IgD-negative memory B cell (primary cell): ENCODE measurements around the gene TRAF7. TPM values are rescaled to one million over a fixed set of nuclear protein-coding genes. Genes with fewer than 3 reads are reported as not detected.

Experiments used
- H3K27ac Mint-ChIP-seq, 3 donors: one replicate each; pipeline ENCODE4 v1.8.0; 2020 to 2022; ENCODE audit warnings: mild to moderate bottlenecking in 3 of 3, mixed read lengths in 3 of 3, moderate library complexity in 1 of 3
- H3K27me3 Mint-ChIP-seq: one replicate; pipeline ENCODE4 v1.8.0; 2021; ENCODE audit warnings: mixed read lengths
- H3K36me3 Mint-ChIP-seq: one replicate; pipeline ENCODE4 v1.8.0; 2020; ENCODE audit warnings: mild to moderate bottlenecking, mixed read lengths
- H3K4me1 Mint-ChIP-seq, 3 donors: one replicate each; pipeline ENCODE4 v1.8.0; 2020 to 2022; ENCODE audit warnings: mixed read lengths in 3 of 3, mild to moderate bottlenecking in 1 of 3
- H3K4me3 Mint-ChIP-seq, 4 donors: one replicate each; pipeline ENCODE4 v1.8.0; 2020 to 2022; ENCODE audit warnings: mild to moderate bottlenecking in 4 of 4, mixed read lengths in 4 of 4, moderate library complexity in 3 of 4
- H3K9me3 Mint-ChIP-seq, 3 donors: one replicate each; pipeline ENCODE4 v1.8.0; 2020 to 2021; ENCODE audit warnings: mixed read lengths in 3 of 3, mild to moderate bottlenecking in 1 of 3
- polyA plus RNA-seq: library from polyadenylated mRNA; unstranded; fragments of 300-500 nt; fragmentation: Illumina TruSeq; gene quantifications from one replicate; pipeline ENCODE4 v1.2.3, GENCODE V29; 2021

Gene TRAF7
- polyA plus RNA-seq, 1 donor from 2014 or later, result 7.0 TPM

GRCh38 chr16:2150418-2151187, 5.0 kb upstream of the TRAF7 start:
- H3K36me3 Mint-ChIP-seq, result peaks cover 2% of the 10 kb centered on the region
- no peaks in the 10 kb centered on the region for H3K27me3 Mint-ChIP-seq
- H3K27ac Mint-ChIP-seq, result peak overlapping the region in 1 of 3 donors; percentile 36
- no peaks in the 10 kb centered on the region for H3K9me3 Mint-ChIP-seq
- H3K4me3 Mint-ChIP-seq, result peak overlapping the region in 3 of 4 donors; percentile 27 to 85 (median 70)
- peaks cover 13 to 32% (median 25%) of the 10 kb centered on the region in 3 donors for H3K4me1 Mint-ChIP-seq

GRCh38 chr16:2151188-2152091, 4.1 kb upstream of the TRAF7 start:
- peaks cover 13 to 35% (median 28%) of the 10 kb centered on the region in 3 donors for H3K4me1 Mint-ChIP-seq

GRCh38 chr16:2152695-2153506, 2.7 kb upstream of the TRAF7 start:
- H3K4me1 Mint-ChIP-seq, result peaks cover 13 to 46% (median 39%) of the 10 kb centered on the region in 3 donors
- peak overlapping the region; percentile 47 to 80 (median 62) for H3K27ac Mint-ChIP-seq
- no peaks in the 10 kb centered on the region for H3K27me3 Mint-ChIP-seq
- H3K36me3 Mint-ChIP-seq, result peaks cover 2% of the 10 kb centered on the region
- peak overlapping the region; percentile 82 to 94 (median 93) for H3K4me3 Mint-ChIP-seq
- no peaks in the 10 kb centered on the region for H3K9me3 Mint-ChIP-seq

More at GRCh38 chr16:2151188-2152091, 4.1 kb upstream of the TRAF7 start:
- H3K27ac Mint-ChIP-seq, result peak overlapping the region in 2 of 3 donors; percentile 16 to 23
- H3K4me3 Mint-ChIP-seq, result peak overlapping the region; percentile 38 to 85 (median 77)
- H3K9me3 Mint-ChIP-seq, result no peaks in the 10 kb centered on the region
- peaks cover 2% of the 10 kb centered on the region for H3K36me3 Mint-ChIP-seq
- no peaks in the 10 kb centered on the region for H3K27me3 Mint-ChIP-seq

DNA sequence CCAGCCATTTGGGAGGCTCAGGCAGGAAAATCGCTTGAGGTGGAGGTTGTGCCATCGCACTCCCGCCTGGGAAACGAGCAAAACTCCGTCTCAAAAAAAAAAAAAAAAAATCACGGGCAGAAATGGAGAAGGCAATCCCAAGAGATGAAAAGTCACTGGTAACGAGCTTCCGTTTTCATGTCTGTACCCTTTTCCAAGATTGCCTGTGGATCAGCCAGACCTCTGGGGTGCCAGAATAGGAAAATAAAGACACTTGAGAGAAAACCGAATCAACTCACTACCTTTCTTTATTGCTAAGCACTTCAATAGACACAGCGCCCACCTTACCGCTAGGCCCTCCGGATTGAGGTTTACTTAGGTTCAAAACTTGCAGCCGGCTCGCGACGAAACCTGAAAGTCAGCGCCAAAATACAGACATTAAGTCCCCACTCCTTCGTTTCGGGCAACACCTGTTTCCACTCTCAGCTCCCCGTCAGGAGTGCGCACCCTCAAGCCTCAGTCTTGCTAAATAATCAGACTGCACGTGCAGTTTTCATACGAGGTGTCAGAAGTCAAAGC, 970 bp upstream of the TRAF7 start:
- Mint-ChIP-seq H3K36me3 (peaks cover 2% of the 10 kb centered on the region), H3K4me1 (peaks cover 13 to 50% (median 43%) of the 10 kb centered on the region in 3 donors), H3K9me3 (no peaks in the 10 kb centered on the region), H3K27me3 (no peaks in the 10 kb centered on the region), H3K4me3 (peak overlapping the region; percentile 82 to 94 (median 93)), H3K27ac (peak overlapping the region; percentile 62 to 93 (median 90))

- Mint-ChIP-seq H3K4me3 (peak overlapping the region; percentile 91 to 99 (median 95)), H3K27me3 (no peaks in the 10 kb centered on the region), H3K27ac (peak overlapping the region; percentile 92 to 94 (median 93)), H3K9me3 (no peaks in the 10 kb centered on the region), H3K36me3 (peaks cover 2% of the 10 kb centered on the region), H3K4me1 (peaks cover 12 to 43% (median 36%) of the 10 kb centered on the region in 3 donors)
These were observed 631 bp downstream of the TRAF7 start for GRCh38 chr16:2155977-2156848.

GRCh38 chr16:2156849-2157224, 1.3 kb downstream of the TRAF7 start:
- Mint-ChIP-seq H3K27ac (peak overlapping the region; percentile 39 to 94 (median 92)), H3K9me3 (no peaks in the 10 kb centered on the region), H3K36me3 (no peaks in the 10 kb centered on the region), H3K4me3 (peak overlapping the region; percentile 91 to 99 (median 95)), H3K4me1 (peaks cover 9 to 40% (median 31%) of the 10 kb centered on the region in 3 donors), H3K27me3 (no peaks in the 10 kb centered on the region)

- H3K4me3 Mint-ChIP-seq, result peak overlapping the region; percentile 23 to 99 (median 75)
- H3K27ac Mint-ChIP-seq, result peak overlapping the region; percentile 23 to 94 (median 39)
- no peaks in the 10 kb centered on the region for H3K27me3 Mint-ChIP-seq
- H3K36me3 Mint-ChIP-seq, result no peaks in the 10 kb centered on the region
- peaks cover 9 to 36% (median 29%) of the 10 kb centered on the region in 3 donors for H3K4me1 Mint-ChIP-seq
- no peaks in the 10 kb centered on the region for H3K9me3 Mint-ChIP-seq
These were observed 2.1 kb downstream of the TRAF7 start for GRCh38 chr16:2157480-2158261.

DNA sequence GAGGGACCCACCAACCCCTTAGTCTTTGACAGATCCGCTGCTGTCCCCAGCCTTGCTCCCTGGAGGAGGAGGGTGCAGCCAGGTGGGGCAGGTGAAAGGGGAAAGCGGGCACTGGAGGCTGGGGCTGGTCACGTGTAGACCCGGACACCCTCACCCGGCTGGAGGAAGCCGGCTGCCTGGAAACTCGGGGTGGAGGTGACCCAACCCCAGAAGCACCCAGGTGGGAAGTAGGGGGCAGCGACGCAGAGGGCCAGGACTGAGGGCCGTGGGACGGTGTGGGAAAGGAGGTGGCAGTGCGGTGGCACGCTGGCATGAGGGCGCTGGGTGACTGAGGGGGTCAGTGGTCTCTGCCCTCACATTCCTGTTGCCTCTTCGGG, 2.7 kb downstream of the TRAF7 start:
- Mint-ChIP-seq H3K4me1 (peaks cover 8 to 34% (median 26%) of the 10 kb centered on the region in 3 donors), H3K27me3 (no peaks in the 10 kb centered on the region), H3K36me3 (no peaks in the 10 kb centered on the region), H3K9me3 (no peaks in the 10 kb centered on the region), H3K4me3 (peak overlapping the region in 2 of 4 donors; percentile 17 to 23), H3K27ac (peak overlapping the region in 1 of 3 donors; percentile 23)

DNA sequence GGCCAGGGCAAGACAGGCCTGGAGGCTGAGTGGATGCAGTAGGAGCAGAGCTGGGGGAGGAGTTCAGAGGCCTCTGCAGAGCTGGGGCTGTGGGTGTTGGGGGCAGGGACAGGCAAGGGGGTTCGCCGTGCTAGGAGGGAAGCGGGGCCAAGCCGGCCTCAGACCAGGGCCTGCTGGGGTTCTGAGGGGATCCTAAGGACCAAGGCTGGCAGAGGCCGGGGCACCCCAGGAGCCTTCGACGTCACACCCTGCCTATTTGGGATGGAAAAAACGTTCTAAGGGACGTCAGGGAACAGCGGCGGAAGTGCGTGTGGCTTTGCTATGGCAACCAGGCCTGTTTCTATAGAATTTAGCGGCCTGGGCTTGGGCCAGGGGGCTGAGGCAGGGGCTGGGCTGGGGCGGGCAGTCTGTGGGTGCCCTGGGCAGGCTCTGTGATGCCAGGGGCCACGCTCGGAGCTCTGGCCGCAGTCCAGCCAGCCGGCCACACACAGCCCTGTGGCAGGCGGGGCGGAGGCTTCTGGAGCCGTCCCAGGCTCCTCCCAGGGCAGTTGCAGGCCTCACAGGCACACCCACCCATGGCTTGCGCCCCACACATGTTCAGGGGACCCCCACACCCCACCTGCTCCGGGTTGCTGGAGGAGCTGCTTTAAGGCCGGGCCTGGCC, 3.7 kb downstream of the TRAF7 start:
- no peaks in the 10 kb centered on the region for H3K9me3 Mint-ChIP-seq
- peaks cover 4 to 28% (median 21%) of the 10 kb centered on the region in 3 donors for H3K4me1 Mint-ChIP-seq
- H3K27me3 Mint-ChIP-seq, result no peaks in the 10 kb centered on the region
- H3K4me3 Mint-ChIP-seq, result peak overlapping the region; percentile 22 to 38 (median 30)
- H3K27ac Mint-ChIP-seq, result peak overlapping the region in 1 of 3 donors; percentile 32
- H3K36me3 Mint-ChIP-seq, result no peaks in the 10 kb centered on the region

GRCh38 chr16:2160915-2161551, 5.5 kb downstream of the TRAF7 start:
- Mint-ChIP-seq H3K27me3 (no peaks in the 10 kb centered on the region), H3K4me3 (peak overlapping the region in 2 of 4 donors; percentile 17 to 84), H3K9me3 (no peaks in the 10 kb centered on the region), H3K27ac (peak overlapping the region in 1 of 3 donors; percentile 19), H3K4me1 (peaks cover 0 to 22% (median 21%) of the 10 kb centered on the region in 3 donors), H3K36me3 (no peaks in the 10 kb centered on the region)

DNA sequence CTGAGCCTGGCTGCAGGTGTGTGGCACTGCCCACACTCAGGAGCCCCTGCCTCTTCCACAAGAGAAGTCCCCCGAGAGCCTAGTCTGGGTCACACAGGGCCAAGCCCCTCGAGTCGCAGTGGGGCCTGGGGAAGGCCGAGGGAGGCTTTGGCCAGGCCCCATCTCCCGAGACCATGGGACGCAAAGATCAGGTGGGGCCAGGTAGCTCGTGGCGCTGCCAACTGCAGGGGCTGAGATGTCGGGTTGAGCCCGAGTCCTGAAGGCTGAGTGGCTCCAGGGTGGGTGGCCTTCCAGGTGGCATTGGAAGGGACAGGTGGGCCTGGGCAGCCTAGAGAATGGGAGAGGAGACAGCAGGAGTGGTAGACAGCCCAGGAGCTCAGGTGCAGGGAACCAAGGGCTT, 6.3 kb downstream of the TRAF7 start:
- Mint-ChIP-seq H3K27me3 (no peaks in the 10 kb centered on the region), H3K4me3 (peak overlapping the region in 2 of 4 donors; percentile 32 to 63), H3K36me3 (no peaks in the 10 kb centered on the region), H3K27ac (no peak overlapping the region), H3K4me1 (peaks cover 0 to 15% (median 14%) of the 10 kb centered on the region in 3 donors), H3K9me3 (no peaks in the 10 kb centered on the region)

- Mint-ChIP-seq H3K36me3 (no peaks in the 10 kb centered on the region), H3K27ac (no peak overlapping the region), H3K4me3 (no peak overlapping the region), H3K9me3 (no peaks in the 10 kb centered on the region), H3K27me3 (no peaks in the 10 kb centered on the region), H3K4me1 (peaks cover 0 to 8% (median 8%) of the 10 kb centered on the region in 3 donors)
These were observed 7.1 kb downstream of the TRAF7 start for GRCh38 chr16:2162676-2163118.
